Sigmoid colon (tissue), 7 donors: Measurements from ENCODE around the gene ATXN7L3. TPM values are rescaled to one million over a fixed set of nuclear protein-coding genes. Genes with fewer than 3 reads are reported as not detected.
A peak's percentile ranks its signal among the peaks of the same experiment; 100 is the strongest.
"Not testable (repeated sequence)": the region's sequence is repeated elsewhere in the genome, so short reads cannot be mapped to it uniquely, and the experiment has no call there.

ENCODE experiments used
- DNase-seq: peaks from one replicate; pipeline ENCODE4 v3.0.0-alpha.2; 2019
- H3K27ac ChIP-seq, 4 donors: fragments of 200-600 bp; sonication (generic); one replicate each; pipeline ENCODE4 v1.5.1; 2016 to 2019; ENCODE audit warnings: mild to moderate bottlenecking in 1 of 4
- H3K27me3 ChIP-seq, 3 donors: fragments of 200-600 bp; sonication (generic); one replicate each; pipeline ENCODE4 v1.5.1; 2019; ENCODE audit warnings: mild to moderate bottlenecking in 1 of 3
- H3K36me3 ChIP-seq, 4 donors: fragments of 200-600 bp; sonication (generic); one replicate each; pipeline ENCODE4 v1.5.1; 2016 to 2019
- H3K4me1 ChIP-seq, 4 donors: fragments of 200-600 bp; sonication (generic); one replicate each; pipeline ENCODE4 v1.5.1; 2017 to 2019
- H3K4me3 ChIP-seq, 4 donors: fragments of 200-600 bp; sonication (generic); one replicate each; pipeline ENCODE4 v1.5.1; 2017 to 2019; ENCODE audit warnings: mild to moderate bottlenecking in 2 of 4, moderate library complexity in 1 of 4
- H3K9me3 ChIP-seq, 4 donors: fragments of 200-600 bp in 3 of 4; sonication (generic) in 3 of 4; one replicate each; pipeline versions ENCODE4 v1.5.1 to v1.6.1; 2013 to 2019
- CTCF ChIP-seq, 4 experiments: fragments of 450-650 bp in 3 of 4; fragments of 200-600 bp in 1 of 4; IDR thresholded peaks; one replicate each; pipeline ENCODE4 v1.5.1; 2016 to 2019; ENCODE audit warnings: antibody characterized with exemption in 4 of 4, mild to moderate bottlenecking in 3 of 4, moderate library complexity in 2 of 4
- EP300 ChIP-seq, 4 donors: sonication (generic); formaldehyde crosslinking; IDR thresholded peaks; one replicate each; pipeline ENCODE4 v1.6.1; 2017; ENCODE audit warnings: antibody characterized with exemption in 4 of 4
- POLR2A ChIP-seq, 2 donors: fragments of 450-650 bp; IDR thresholded peaks; one replicate each; pipeline ENCODE4 v1.6.1; 2016; ENCODE audit warnings: antibody characterized with exemption in 2 of 2, mild to moderate bottlenecking in 2 of 2, moderate library complexity in 2 of 2
- POLR2AphosphoS5 ChIP-seq, 4 donors: sonication (generic); formaldehyde crosslinking; IDR thresholded peaks; one replicate each; pipeline ENCODE4 v1.6.1; 2017; ENCODE audit warnings: antibody characterized with exemption in 4 of 4
- WGBS, 2 donors: extraction: QIAGEN DNeasy Blood & Tissue Kit; methylation state at CpG; one replicate each; pipeline ENCODE4 v1.1.7; 2013; 5-methylcytosine and 5-hydroxymethylcytosine counted together
- intact Hi-C: fragments of 100-400 bp; cut with DNase I; formaldehyde crosslinking; loops from one replicate; pipeline ENCODE4 v1.15.1; 2023
- polyA plus RNA-seq, 3 donors: library from polyadenylated mRNA; stranded (reverse); fragments of 200-250 nt; gene quantifications; one replicate each; pipeline ENCODE4 v1.2.3, GENCODE V29; 2013
- total RNA-seq, 4 donors: library from RNA; depleted of rRNA; stranded (reverse); fragments of >200 nt; gene quantifications; one replicate each; pipeline ENCODE4 v1.1.0, GENCODE V29; 2016
- donor health status: healthy with polysubstance abuse.
- donor health status: Bipolar disorder and iron deficiency.
- donor health status: healthy.

ATXN7L3 gene
- total RNA-seq (10 to 100 TPM; 26.4 to 37.4 (median 35.0) TPM), polyA plus RNA-seq (10 to 100 TPM; 36.0 to 59.8 (median 43.0) TPM)

- intact Hi-C loops = loop anchor here (1.0 to 10.0 kb wide), 2 partner anchors 14 to 945 kb away; partner anchors contain the start of genes HEXIM1 and TMUB2
- WGBS, 2 donors = 1% methylated on average over 126 of the region's 126 CpGs
- peaks cover 9 to 25% (median 18%) of the 10 kb centered on the region in 4 donors for H3K36me3 ChIP-seq
Observed at GRCh38 chr17:44199553-44200477, at the start of gene ATXN7L3. Gene ATXN7L3, minus strand, starts transcription at chr17:44199884. Its CDS starts 1,814 bp downstream, at chr17:44198070.

GRCh38 chr17:44247876-44248736, 48.4 kb upstream of the ATXN7L3 start:
- Histone ChIP-seq H3K4me3 (no peak overlapping the region), H3K27me3 (no peaks in the 10 kb centered on the region), H3K36me3 (no peaks in the 10 kb centered on the region), H3K9me3 (no peaks in the 10 kb centered on the region), H3K4me1 (peaks cover 0 to 10% (median 0%) of the 10 kb centered on the region in 4 donors), H3K27ac (no peak overlapping the region)
- intact Hi-C loops = no loop called here
- TF ChIP-seq EP300 (IDR thresholded peaks at IDR 0.05) = no peak
- no peak for TF ChIP-seq CTCF (IDR thresholded peaks at IDR 0.05)
- TF ChIP-seq POLR2A (IDR thresholded peaks at IDR 0.05) = no peak
- no peak for TF ChIP-seq POLR2AphosphoS5 (IDR thresholded peaks at IDR 0.05)
- 89% methylated on average over 10 of the region's 10 CpGs for WGBS, 2 donors
- no peak for DNase-seq

More at GRCh38 chr17:44199553-44200477, at the start of gene ATXN7L3:
- peak; percentile 100 for DNase-seq
- no peaks in the 10 kb centered on the region for H3K27me3 ChIP-seq
- peak within 1 kb of the TSS; percentile 97 to 99 (median 98) for H3K27ac ChIP-seq
- H3K4me1 ChIP-seq = peaks cover 0 to 36% (median 28%) of the 10 kb centered on the region in 4 donors
- H3K9me3 ChIP-seq = no peaks in the 10 kb centered on the region
- TF ChIP-seq POLR2AphosphoS5 (IDR thresholded peaks at IDR 0.05) (peak; percentile 35 to 67 (median 64)), EP300 (IDR thresholded peaks at IDR 0.05) (no peak)
- peak within 1 kb of the TSS; percentile 78 to 99 (median 94) for H3K4me3 ChIP-seq

- no peak for TF ChIP-seq EP300 (IDR thresholded peaks at IDR 0.05)
- TF ChIP-seq CTCF (IDR thresholded peaks at IDR 0.05) = no peak
- no peak for TF ChIP-seq POLR2A (IDR thresholded peaks at IDR 0.05)
- TF ChIP-seq POLR2AphosphoS5 (IDR thresholded peaks at IDR 0.05) = no peak
- H3K27me3 ChIP-seq = no peaks in the 10 kb centered on the region
- DNase-seq = no peak
- H3K27ac ChIP-seq = no peak overlapping the region
- 63 to 71% methylated on average over 7 of the region's 7 CpGs for WGBS, 2 donors
- no peaks in the 10 kb centered on the region for H3K36me3 ChIP-seq
- H3K9me3 ChIP-seq = no peaks in the 10 kb centered on the region
- intact Hi-C loops = no loop called here
- H3K4me1 ChIP-seq = peaks cover 0 to 10% (median 0%) of the 10 kb centered on the region in 4 donors
- no peak overlapping the region for H3K4me3 ChIP-seq
Observed at GRCh38 chr17:44247440-44247841, 47.8 kb upstream of the ATXN7L3 start.

- TF ChIP-seq EP300 (IDR thresholded peaks at IDR 0.05) (no peak), POLR2AphosphoS5 (IDR thresholded peaks at IDR 0.05) (no peak), CTCF (IDR thresholded peaks at IDR 0.05) (no peak), POLR2A (IDR thresholded peaks at IDR 0.05) (no peak)
- Histone ChIP-seq H3K4me1 (no peaks in the 10 kb centered on the region), H3K27me3 (no peaks in the 10 kb centered on the region), H3K4me3 (no peak overlapping the region), H3K36me3 (no peaks in the 10 kb centered on the region), H3K27ac (no peak overlapping the region), H3K9me3 (no peaks in the 10 kb centered on the region)
- intact Hi-C loops = no loop called here
- no peak for DNase-seq
- WGBS, 2 donors = 73 to 74% methylated on average over 6 of the region's 6 CpGs
Observed at GRCh38 chr17:44241106-44241624, 41.5 kb upstream of the ATXN7L3 start.

- WGBS, 2 donors = 94 to 95% methylated on average over 27 to 28 of the region's 28 CpGs
- H3K4me1 ChIP-seq, intact Hi-C loops: not testable (repeated sequence)
Observed at GRCh38 chr17:44237886-44238285, 38.2 kb upstream of the ATXN7L3 start.

More at GRCh38 chr17:44237886-44238285, 38.2 kb upstream of the ATXN7L3 start:
- not testable (repeated sequence) for H3K9me3 ChIP-seq, DNase-seq, H3K4me3 ChIP-seq, H3K36me3 ChIP-seq, H3K27me3 ChIP-seq, H3K27ac ChIP-seq
